ENCODE results near the gene UCK2. TPM values are rescaled to one million over a fixed set of nuclear protein-coding genes. Genes with fewer than 3 reads are reported as not detected.

The UCK2 gene
- total RNA-seq, 1 experiment from 2014 or later, result 59.9 TPM

GRCh38 chr1:165843304-165843703 is 15.9 kb downstream of the UCK2 start:
- Histone ChIP-seq H3K4me3 (no peak overlapping the region), H3K9me2 (ENCODE audit: insufficient read depth) (no peaks in the 10 kb centered on the region), H2AFZ (no peak overlapping the region), H3K79me2 (ENCODE audit: low read depth) (peaks cover 98% of the 10 kb centered on the region), H4K20me1 (ENCODE audit: insufficient read depth) (peaks cover 73% of the 10 kb centered on the region), H3K27ac (no peak overlapping the region), H3K4me1 (replicated peaks; ENCODE audit: insufficient read depth) (peaks cover 13% of the 10 kb centered on the region; the same call in 1 of the 2 replicates), H3K36me3 (ENCODE audit: low read depth) (no peaks in the 10 kb centered on the region), H3F3A (ENCODE audit: insufficient read depth, low read depth) (peaks cover 4% of the 10 kb centered on the region; the same call in 1 of the 2 replicates), H3K9me3 (ENCODE audit: insufficient read depth, low read depth) (no peaks in the 10 kb centered on the region), H3K4me2 (no peak overlapping the region), H3K27me3 (ENCODE audit: insufficient read depth, low read depth) (no peaks in the 10 kb centered on the region)
- ChIA-PET CTCF (no interaction called here), POLR2A (ENCODE audit: unreplicated experiment) (no interaction called here)
- intact Hi-C loops (cut with micrococcal nuclease; ENCODE audit: unreplicated experiment), result no loop called here
- no TSS peak for BruUV-seq (replicated peaks)
- TF ChIP-seq EZH2 (IDR thresholded peaks at IDR 0.05; ENCODE audit: low read depth) (no peak), CTCF (conservative IDR thresholded peaks at IDR 0.05) (no peak)
- DNase-seq, result no peak

GRCh38 chr1:165844114-165844798 is 16.8 kb downstream of the UCK2 start:
- intact Hi-C loops (cut with micrococcal nuclease; ENCODE audit: unreplicated experiment), result no loop called here
- POLR2A ChIA-PET (ENCODE audit: unreplicated experiment), result no interaction called here
- H3K4me1 ChIP-seq (replicated peaks; ENCODE audit: insufficient read depth), result peaks cover 20% of the 10 kb centered on the region
- no peak overlapping the region for H2AFZ ChIP-seq
- no peaks in the 10 kb centered on the region for H3K9me2 ChIP-seq (ENCODE audit: insufficient read depth)
- H3K79me2 ChIP-seq (ENCODE audit: low read depth), result peaks cover 98% of the 10 kb centered on the region
- H3K4me2 ChIP-seq, result no peak overlapping the region
- no peak for DNase-seq
- no peaks in the 10 kb centered on the region for H3K27me3 ChIP-seq (ENCODE audit: insufficient read depth, low read depth)
- no peaks in the 10 kb centered on the region for H3K36me3 ChIP-seq (ENCODE audit: low read depth)
- H3K4me3 ChIP-seq, result no peak overlapping the region
- peaks cover 13% of the 10 kb centered on the region; the same call in 1 of the 2 replicates for H3F3A ChIP-seq (ENCODE audit: insufficient read depth, low read depth)
- H3K9me3 ChIP-seq (ENCODE audit: insufficient read depth, low read depth), result no peaks in the 10 kb centered on the region
- H3K27ac ChIP-seq, result no peak overlapping the region
- CTCF ChIA-PET, result no interaction called here
- H4K20me1 ChIP-seq (ENCODE audit: insufficient read depth), result peaks cover 72% of the 10 kb centered on the region
- TF ChIP-seq EZH2 (IDR thresholded peaks at IDR 0.05; ENCODE audit: low read depth), result no peak
- no peak for TF ChIP-seq CTCF (conservative IDR thresholded peaks at IDR 0.05)
- no TSS peak for BruUV-seq (replicated peaks)

GRCh38 chr1:165844933-165845332 is 17.5 kb downstream of the UCK2 start:
- BruUV-seq (replicated peaks), result no TSS peak
- no peak for DNase-seq
- H2AFZ ChIP-seq, result no peak overlapping the region
- no peak for TF ChIP-seq CTCF (conservative IDR thresholded peaks at IDR 0.05)
- TF ChIP-seq EZH2 (IDR thresholded peaks at IDR 0.05; ENCODE audit: low read depth), result no peak
- H3K27me3 ChIP-seq (ENCODE audit: insufficient read depth, low read depth), result no peaks in the 10 kb centered on the region
- H3K4me3 ChIP-seq, result no peak overlapping the region
- H3K4me1 ChIP-seq (replicated peaks; ENCODE audit: insufficient read depth), result peaks cover 23% of the 10 kb centered on the region
- ChIA-PET POLR2A (ENCODE audit: unreplicated experiment) (no interaction called here), CTCF (no interaction called here)
- no peaks in the 10 kb centered on the region for H3K9me2 ChIP-seq (ENCODE audit: insufficient read depth)
- no peaks in the 10 kb centered on the region for H3K36me3 ChIP-seq (ENCODE audit: low read depth)
- H3K27ac ChIP-seq, result no peak overlapping the region
- intact Hi-C loops (cut with micrococcal nuclease; ENCODE audit: unreplicated experiment), result no loop called here
- H3F3A ChIP-seq (ENCODE audit: insufficient read depth, low read depth), result peaks cover 18% of the 10 kb centered on the region; the same call in 1 of the 2 replicates
- H3K9me3 ChIP-seq (ENCODE audit: insufficient read depth, low read depth), result no peaks in the 10 kb centered on the region
- peaks cover 72% of the 10 kb centered on the region for H4K20me1 ChIP-seq (ENCODE audit: insufficient read depth)
- no peak overlapping the region for H3K4me2 ChIP-seq
- peaks cover 98% of the 10 kb centered on the region for H3K79me2 ChIP-seq (ENCODE audit: low read depth)

Data from PC-9 (cell line).